Measurements from ENCODE around the gene MYCBPAP.

MYCBPAP gene

GRCh38 chr17:50514936-50515702 lies 6.9 kb downstream of the MYCBPAP start:
- TF ChIP-seq CTCF (conservative IDR thresholded peaks at IDR 0.05), result no peak
- no peak overlapping the region for H3K27ac ChIP-seq

GRCh38 chr17:50517011-50517410 lies 8.8 kb downstream of the MYCBPAP start:
- H3K27ac ChIP-seq, result no peak overlapping the region
- no peak for TF ChIP-seq CTCF (conservative IDR thresholded peaks at IDR 0.05)

DNA sequence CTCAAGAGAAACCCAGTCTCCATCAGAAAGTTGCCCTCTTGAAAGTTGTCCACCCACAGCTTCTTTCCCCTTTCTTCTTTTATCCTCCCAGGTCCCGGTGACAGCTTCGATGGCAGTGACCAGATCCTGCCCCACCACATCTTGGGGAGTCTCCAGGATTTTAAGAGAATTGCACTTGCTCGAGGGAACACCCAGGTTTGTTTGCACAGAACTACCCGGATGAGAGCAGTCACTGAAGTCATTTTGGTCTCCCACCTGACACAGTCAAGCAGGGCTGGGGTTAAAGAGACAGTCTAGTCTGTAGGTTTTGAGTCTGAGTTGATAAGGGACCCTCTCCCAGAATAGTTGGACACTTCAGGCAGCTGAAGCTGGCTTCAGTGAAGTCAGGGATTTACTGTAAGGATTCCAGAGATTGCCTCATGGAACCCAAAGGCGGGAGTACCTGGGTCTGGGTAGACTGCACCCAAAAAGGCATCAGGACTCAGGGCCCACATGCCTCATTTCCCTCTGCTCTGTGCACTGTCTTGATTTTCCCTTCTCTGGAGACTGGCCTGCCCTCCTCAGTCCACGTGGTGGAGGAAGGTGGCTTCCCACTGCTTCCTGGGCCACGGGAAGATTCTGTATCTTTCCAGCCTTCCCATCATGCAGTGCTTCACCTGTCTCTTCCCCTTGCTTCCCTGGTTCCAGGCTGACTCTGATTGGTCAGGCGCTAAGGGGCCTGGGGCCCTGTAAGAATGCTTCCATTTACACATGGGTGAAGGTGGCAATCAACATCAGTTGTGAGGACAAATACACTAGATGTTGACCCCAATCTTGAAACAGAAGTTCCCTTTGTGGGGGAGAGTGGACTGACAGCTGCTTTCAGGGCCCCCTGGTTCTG lies 9.5 kb downstream of the MYCBPAP start:
- no peak overlapping the region for H3K27ac ChIP-seq
- TF ChIP-seq CTCF (conservative IDR thresholded peaks at IDR 0.05), result no peak

DNA sequence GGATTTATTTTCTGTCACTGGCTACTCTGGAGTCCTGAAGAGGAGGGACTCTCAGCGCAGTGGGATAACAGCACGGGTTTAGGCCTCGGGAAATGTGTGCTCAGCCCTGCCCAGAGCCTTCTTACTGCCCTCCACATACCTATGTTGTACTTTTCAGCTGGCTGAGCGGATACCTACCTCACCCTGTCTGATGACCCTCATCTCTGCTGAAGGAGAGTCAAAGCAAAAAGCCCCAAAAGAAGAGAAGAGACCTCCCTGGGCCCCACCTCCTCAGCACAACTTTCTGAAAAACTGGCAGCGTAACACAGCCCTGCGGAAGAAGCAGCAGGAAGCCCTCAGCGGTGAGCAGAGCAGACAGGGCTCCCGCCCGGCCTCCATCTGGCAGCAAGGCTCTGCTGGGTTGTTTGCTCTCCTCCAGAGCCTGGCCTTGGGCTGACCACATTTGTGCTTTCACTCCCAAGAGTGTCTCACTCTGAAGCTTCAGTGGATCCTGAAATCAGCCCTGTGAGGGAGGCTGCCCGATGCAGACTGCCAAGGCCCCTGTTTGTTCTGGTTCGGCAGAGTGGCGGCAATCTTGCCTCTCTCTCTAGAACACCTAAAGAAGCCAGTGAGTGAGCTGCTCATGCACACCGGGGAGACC lies 10.3 kb downstream of the MYCBPAP start:
- H3K27ac ChIP-seq, result no peak overlapping the region
- TF ChIP-seq CTCF (conservative IDR thresholded peaks at IDR 0.05), result no peak

- TF ChIP-seq CTCF (conservative IDR thresholded peaks at IDR 0.05), result no peak
- H3K27ac ChIP-seq, result no peak overlapping the region
Measured at GRCh38 chr17:50519141-50519834, 11.0 kb downstream of the MYCBPAP start.

DNA sequence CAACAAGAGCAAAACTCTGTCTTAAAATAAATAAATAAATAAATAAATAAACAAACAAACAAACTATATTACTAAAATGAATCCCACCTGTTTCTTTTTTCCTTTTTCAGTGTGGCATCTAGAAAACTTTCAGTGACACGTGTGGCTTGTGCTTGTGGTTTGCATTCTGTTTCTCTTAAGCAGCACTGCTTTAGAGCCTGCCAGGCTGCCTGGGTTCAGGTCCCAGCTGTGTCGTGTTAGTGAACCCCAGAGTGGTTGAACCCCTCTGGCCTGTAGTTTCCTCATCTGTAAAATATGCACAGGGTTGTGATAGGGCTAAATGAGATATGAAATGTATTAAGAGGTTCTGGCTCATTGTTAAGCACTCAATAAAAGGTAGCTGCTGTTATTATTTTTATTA lies 12.2 kb downstream of the MYCBPAP start:
- TF ChIP-seq CTCF (conservative IDR thresholded peaks at IDR 0.05), result no peak
- H3K27ac ChIP-seq, result no peak overlapping the region
